A549 (cell line): ENCODE results near the gene PLD1. TPM values are rescaled to one million over a fixed set of nuclear protein-coding genes. Genes with fewer than 3 reads are reported as not detected.

Source experiments
- ATAC-seq, 2 experiments: fragments of 200-7000 bp in 1 of 2; fragments of >200 bp in 1 of 2; cut with Nextera tagmentation in 1 of 2; cut with Tn5 transposase in 1 of 2; 3 replicates each; pipeline versions ENCODE4 v1.8.0 to v1.9.1; 2018 to 2020; ENCODE audit warnings: mild to moderate bottlenecking in 1 of 2, moderate library complexity in 1 of 2
- CTCF ChIA-PET: fragments of 300-600 bp; sonication (Branson Sonifier 250); formaldehyde crosslinking; extraction: SDS; loops from one replicate; lab custom pipeline; 2021; ENCODE audit warnings: antibody characterized with exemption, inconsistent platforms; lab: Yijun Ruan, JAX
- POLR2A ChIA-PET: fragments of 350-600 bp; formaldehyde crosslinking; extraction: SDS; loops from one replicate; lab custom pipeline; 2021; ENCODE audit warnings: antibody characterized with exemption, inconsistent platforms; lab: Yijun Ruan, JAX
- DNase-seq, 2 experiments: peaks; one replicate each; pipeline versions ENCODE4 v3.0.0 to v3.0.0-alpha.2; 2011 to 2016; ENCODE audit warnings: low read depth in 1 of 2, low spot score in 1 of 2
- FAIRE-seq: peaks from 2 replicates; lab custom pipeline; 2011; peaks lifted over from hg19 to GRCh38; lab: Jason Lieb, UNC
- H3K27ac ChIP-seq, 2 experiments: fragments of >200 bp; sonication (Bioruptor Twin); formaldehyde crosslinking; 3 replicates each; pipeline ENCODE4 v1.5.1; 2016 to 2017
- H3K4me1 ChIP-seq: fragments of >200 bp; sonication (Bioruptor Twin); formaldehyde crosslinking; 3 replicates; pipeline ENCODE4 v1.6.1; 2016
- H3K4me2 ChIP-seq: fragments of >200 bp; sonication (Bioruptor Twin); formaldehyde crosslinking; 3 replicates; pipeline ENCODE4 v1.6.1; 2016
- H3K4me3 ChIP-seq: fragments of >200 bp; sonication (Bioruptor Twin); formaldehyde crosslinking; 3 replicates; pipeline ENCODE4 v1.5.1; 2016
- H3K9me3 ChIP-seq: fragments of >200 bp; sonication (Bioruptor Twin); formaldehyde crosslinking; 3 replicates; pipeline ENCODE4 v1.6.1; 2016
- CEBPB ChIP-seq, 2 experiments: fragments of >200 bp in 1 of 2; sonication (Bioruptor Twin) in 1 of 2; formaldehyde crosslinking in 1 of 2; IDR thresholded peaks; 2 replicates each; pipeline ENCODE4 v1.6.1; 2012 to 2016
- EHMT2 ChIP-seq: fragments of 200-600 bp; sonication (generic); IDR thresholded peaks from 2 replicates; pipeline ENCODE4 v1.6.1; 2016; ENCODE audit warnings: antibody characterized with exemption, low read depth, mild to moderate bottlenecking, moderate library complexity
- EP300 ChIP-seq, 2 experiments: fragments of >200 bp; sonication (Bioruptor Twin); formaldehyde crosslinking; IDR thresholded peaks; 2 replicates in 1 of 2; 3 replicates in 1 of 2; pipeline ENCODE4 v1.6.1; 2016 to 2017
- FOSL2 ChIP-seq, 2 experiments: fragments of 450-650 bp in 1 of 2; fragments of >200 bp in 1 of 2; sonication (Bioruptor Twin) in 1 of 2; formaldehyde crosslinking; IDR thresholded peaks; 2 replicates each; pipeline versions ENCODE4 v1.5.0 to v1.6.1; 2016 to 2020; ENCODE audit warnings: mild to moderate bottlenecking in 1 of 2, moderate library complexity in 1 of 2
- FOXS1 ChIP-seq: fragments of 250-450 bp; sonication (Bioruptor Pico); IDR thresholded peaks from 2 replicates; pipeline ENCODE4 v1.5.0; 2020; ENCODE audit warnings: mild to moderate bottlenecking, moderate library complexity
- GATA3 ChIP-seq: IDR thresholded peaks from 2 replicates; pipeline ENCODE4 v1.6.1; 2012; ENCODE audit warnings: borderline replicate concordance
- HDAC2 ChIP-seq: fragments of 200-600 bp; sonication (generic); IDR thresholded peaks from 2 replicates; pipeline ENCODE4 v1.6.1; 2016
- HOXA7 ChIP-seq: fragments of 250-450 bp; sonication (Bioruptor Pico); IDR thresholded peaks from 2 replicates; pipeline ENCODE4 v1.5.0; 2020; ENCODE audit warnings: mild to moderate bottlenecking, moderate library complexity
- HOXB13 ChIP-seq: fragments of 250-450 bp; sonication (Bioruptor Pico); IDR thresholded peaks from 2 replicates; pipeline ENCODE4 v1.5.0; 2020; ENCODE audit warnings: low read depth, mild to moderate bottlenecking, moderate library complexity
- JUN ChIP-seq, 2 experiments: fragments of >200 bp; sonication (Bioruptor Twin); formaldehyde crosslinking; IDR thresholded peaks; 2 replicates in 1 of 2; 3 replicates in 1 of 2; pipeline ENCODE4 v1.6.1; 2016 to 2017
- JUNB ChIP-seq: fragments of >200 bp; sonication (Bioruptor Twin); formaldehyde crosslinking; IDR thresholded peaks from 2 replicates; pipeline ENCODE4 v1.6.1; 2016
- KDM1A ChIP-seq: fragments of 200-600 bp; sonication (generic); IDR thresholded peaks from 2 replicates; pipeline ENCODE4 v1.6.1; 2016; ENCODE audit warnings: low read depth, mild to moderate bottlenecking
- KDM5A ChIP-seq: fragments of 200-600 bp; sonication (generic); IDR thresholded peaks from 2 replicates; pipeline ENCODE4 v1.6.1; 2016; ENCODE audit warnings: antibody characterized with exemption, mild to moderate bottlenecking
- MAFK ChIP-seq: fragments of 450-650 bp; IDR thresholded peaks from 2 replicates; pipeline ENCODE4 v1.6.1; 2014; ENCODE audit not compliant: partially characterized antibody
- POLR2A ChIP-seq: IDR thresholded peaks from 2 replicates; pipeline ENCODE4 v1.6.1; 2012; ENCODE audit warnings: mild to moderate bottlenecking, low read length
- POLR2AphosphoS2 ChIP-seq: conservative IDR thresholded peaks from 2 replicates; pipeline ENCODE4 v1.6.1; 2012; ENCODE audit warnings: low read length, improper control_type of control experiment, inconsistent platforms
- RCOR1 ChIP-seq: fragments of 150-350 bp; IDR thresholded peaks from 2 replicates; pipeline ENCODE4 v1.6.1; 2014; ENCODE audit warnings: antibody characterized with exemption, low read length, low read depth
- RFX5 ChIP-seq: fragments of 450-650 bp; IDR thresholded peaks from 2 replicates; pipeline ENCODE4 v1.7.1; 2014; ENCODE audit warnings: antibody characterized with exemption, mild to moderate bottlenecking, moderate library complexity
- SREBF2 ChIP-seq: fragments of 450-650 bp; IDR thresholded peaks from 2 replicates; pipeline ENCODE4 v1.6.1; 2014; ENCODE audit warnings: mild to moderate bottlenecking, moderate library complexity
- ZSCAN20 ChIP-seq: fragments of 250-450 bp; sonication (Bioruptor Pico); IDR thresholded peaks from 2 replicates; pipeline ENCODE4 v1.8.0; 2022; ENCODE audit warnings: mild to moderate bottlenecking, moderate library complexity
- WGBS: methylation state at CpG from one replicate; pipeline ENCODE4 v1.1.6; 2017; ENCODE audit errors: missing lambda C conversion rate; 5-methylcytosine and 5-hydroxymethylcytosine counted together
- polyA plus RNA-seq, 4 experiments: library from polyadenylated mRNA; depleted of rRNA in 3 of 4; stranded (reverse); fragments of >200 nt; fragmentation: RNase III in 1 of 4; extraction: RNeasy Plus Mini Kit Qiagen cat#74134 plus additional on column Dnase treatment in 1 of 4; gene quantifications; 2 replicates in 3 of 4; 3 replicates in 1 of 4; pipeline ENCODE4 v1.2.3, GENCODE V29; 2011 to 2017
- TF ChIP-seq, protein P1 (sequence below): IDR thresholded peaks from 2 replicates; pipeline ENCODE4 v1.6.1; 2012; ENCODE audit warnings: low read depth, borderline replicate concordance
- TF ChIP-seq, protein P2 (sequence below): fragments of >200 bp; sonication (Bioruptor Twin); formaldehyde crosslinking; IDR thresholded peaks from 3 replicates; pipeline ENCODE4 v1.5.1; 2016
- TF ChIP-seq, protein P3 (sequence below): fragments of 250-450 bp; sonication (Bioruptor Pico); IDR thresholded peaks from 2 replicates; pipeline ENCODE4 v1.5.0; 2021; ENCODE audit warnings: mild to moderate bottlenecking, moderate library complexity, borderline replicate concordance
- TF ChIP-seq, protein P4 (sequence below): IDR thresholded peaks from 2 replicates; pipeline ENCODE4 v1.6.1; 2012
- TF ChIP-seq, protein P5 (sequence below): fragments of >200 bp; sonication (Bioruptor Twin); formaldehyde crosslinking; IDR thresholded peaks from 2 replicates; pipeline ENCODE4 v1.6.1; 2016
- TF ChIP-seq, protein P6 (sequence below): fragments of >200 bp; sonication (Bioruptor Twin); formaldehyde crosslinking; IDR thresholded peaks from 3 replicates; pipeline ENCODE4 v1.6.1; 2016

Gene PLD1
- polyA plus RNA-seq, 2 of the 4 experiments (the other 2 are of a cell fraction): 6.6 to 27.2 TPM

DNA sequence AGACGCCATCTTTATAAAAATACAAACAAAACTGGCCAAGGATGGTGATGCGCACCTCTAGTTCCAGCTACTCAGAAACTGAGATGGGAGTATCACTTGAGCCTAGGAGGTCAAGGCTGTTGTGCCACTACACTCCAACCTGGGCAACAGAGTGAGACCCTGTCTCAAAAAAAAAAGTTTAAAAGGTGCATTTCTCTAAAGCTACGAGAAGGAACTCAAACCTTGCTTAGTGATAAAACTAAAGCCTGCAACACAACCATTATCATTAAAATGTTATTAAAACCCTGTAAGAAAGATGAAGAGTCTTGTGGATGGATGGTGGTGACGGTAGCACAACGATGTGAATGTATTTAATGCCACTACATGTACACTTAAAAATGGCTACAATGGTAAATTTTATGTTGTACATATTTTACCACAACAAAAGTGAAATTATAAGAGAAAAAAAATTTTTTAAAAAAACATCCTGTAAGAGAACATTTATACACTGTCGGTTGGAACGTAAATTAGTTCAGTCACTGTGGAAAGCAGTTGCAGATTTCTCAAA is 3.1 kb downstream of the PLD1 start:
- Histone ChIP-seq H3K4me2 (peak overlapping the region; percentile 82), H3K4me3 (peak overlapping the region; percentile 6; the same call in 1 of the 3 replicates), H3K27ac (peak overlapping the region; percentile 76 to 95)
- POLR2A ChIA-PET: no interaction called here
- no peak for FAIRE-seq
- 78% methylated on average over 7 of the region's 7 CpGs for WGBS
- TF ChIP-seq HDAC2: no peak
- no peak for TF ChIP-seq HOXA7 (CRISPR knock-in tag)
- TF ChIP-seq, protein P1, sequence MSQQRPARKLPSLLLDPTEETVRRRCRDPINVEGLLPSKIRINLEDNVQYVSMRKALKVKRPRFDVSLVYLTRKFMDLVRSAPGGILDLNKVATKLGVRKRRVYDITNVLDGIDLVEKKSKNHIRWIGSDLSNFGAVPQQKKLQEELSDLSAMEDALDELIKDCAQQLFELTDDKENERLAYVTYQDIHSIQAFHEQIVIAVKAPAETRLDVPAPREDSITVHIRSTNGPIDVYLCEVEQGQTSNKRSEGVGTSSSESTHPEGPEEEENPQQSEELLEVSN: no peak
- TF ChIP-seq ZSCAN20 (CRISPR knock-in tag): no peak
- TF ChIP-seq RCOR1: no peak
- TF ChIP-seq, protein P2, sequence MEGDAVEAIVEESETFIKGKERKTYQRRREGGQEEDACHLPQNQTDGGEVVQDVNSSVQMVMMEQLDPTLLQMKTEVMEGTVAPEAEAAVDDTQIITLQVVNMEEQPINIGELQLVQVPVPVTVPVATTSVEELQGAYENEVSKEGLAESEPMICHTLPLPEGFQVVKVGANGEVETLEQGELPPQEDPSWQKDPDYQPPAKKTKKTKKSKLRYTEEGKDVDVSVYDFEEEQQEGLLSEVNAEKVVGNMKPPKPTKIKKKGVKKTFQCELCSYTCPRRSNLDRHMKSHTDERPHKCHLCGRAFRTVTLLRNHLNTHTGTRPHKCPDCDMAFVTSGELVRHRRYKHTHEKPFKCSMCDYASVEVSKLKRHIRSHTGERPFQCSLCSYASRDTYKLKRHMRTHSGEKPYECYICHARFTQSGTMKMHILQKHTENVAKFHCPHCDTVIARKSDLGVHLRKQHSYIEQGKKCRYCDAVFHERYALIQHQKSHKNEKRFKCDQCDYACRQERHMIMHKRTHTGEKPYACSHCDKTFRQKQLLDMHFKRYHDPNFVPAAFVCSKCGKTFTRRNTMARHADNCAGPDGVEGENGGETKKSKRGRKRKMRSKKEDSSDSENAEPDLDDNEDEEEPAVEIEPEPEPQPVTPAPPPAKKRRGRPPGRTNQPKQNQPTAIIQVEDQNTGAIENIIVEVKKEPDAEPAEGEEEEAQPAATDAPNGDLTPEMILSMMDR: no peak
- TF ChIP-seq POLR2A: no peak
- TF ChIP-seq FOSL2 (IDR thresholded peaks at IDR 0.05): no peak
- no peak for TF ChIP-seq FOSL2 (CRISPR knock-in tag; IDR thresholded peaks at IDR 0.05)
- no peak for TF ChIP-seq EHMT2
- TF ChIP-seq KDM1A: no peak
- TF ChIP-seq, all 56 proteins: peak for 0
- ATAC-seq (no peak), DNase-seq (no peak)
- CTCF ChIA-PET: interaction anchor here (0.7 to 2.0 kb wide), 3 partner anchors 16 to 27 kb away, joined by 4 to 10 read pairs (median 4); no protein-coding TSS in a partner anchor
- no peaks in the 10 kb centered on the region for H3K9me3 ChIP-seq
- H3K4me1 ChIP-seq: peaks cover 63% of the 10 kb centered on the region

DNA sequence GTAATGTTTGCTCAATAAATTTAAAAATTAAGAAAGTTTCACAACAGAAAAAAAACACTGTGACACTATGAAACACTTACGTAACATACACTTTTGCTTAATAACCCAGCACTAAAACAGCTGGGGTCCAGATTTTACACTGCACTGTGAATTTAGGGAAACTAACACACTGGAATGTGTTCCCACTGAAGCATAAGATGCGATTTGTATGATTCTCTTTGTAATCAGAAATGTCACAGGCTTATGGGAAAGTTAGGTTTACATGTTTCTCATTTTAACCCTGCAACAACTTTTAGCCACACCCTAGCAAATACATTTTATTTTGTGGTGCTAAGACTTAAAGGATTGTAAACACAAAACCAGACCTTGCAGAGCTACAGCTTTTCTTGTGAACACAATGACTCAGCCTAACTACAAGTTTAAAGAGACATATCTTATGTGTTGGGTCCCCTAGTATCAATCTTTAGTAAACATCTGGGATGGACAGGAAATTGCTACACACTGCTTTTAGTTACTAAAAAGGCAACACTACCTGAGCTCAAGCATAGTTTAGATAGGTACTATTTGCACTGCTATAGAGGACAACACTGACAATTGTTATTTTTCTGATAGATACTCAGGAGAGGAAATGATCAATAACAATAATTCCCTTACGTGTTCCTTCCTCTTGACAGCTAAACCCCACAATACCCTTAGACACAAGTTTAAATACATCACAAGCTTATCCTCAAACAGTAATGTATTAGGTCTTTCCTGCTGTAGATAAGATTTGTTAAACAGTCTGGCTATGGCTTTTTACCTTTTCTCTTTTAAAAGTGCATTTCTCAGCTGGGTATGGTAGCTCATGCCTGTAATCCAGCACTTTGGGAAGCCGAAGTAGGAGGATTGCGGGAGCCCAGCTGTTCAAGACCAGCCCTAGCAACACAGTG is 3.8 kb downstream of the PLD1 start:
- FAIRE-seq: no peak
- ATAC-seq: peak in 1 of 2 experiments; percentile 32; a peak in 3 of 6 replicates
- peak overlapping the region; percentile 76 to 95 for H3K27ac ChIP-seq
- H3K4me2 ChIP-seq: peak overlapping the region; percentile 82
- peak overlapping the region; percentile 6; the same call in 1 of the 3 replicates for H3K4me3 ChIP-seq
- peak; percentile 36 to 90 for DNase-seq
- POLR2A ChIA-PET: no interaction called here
- no peaks in the 10 kb centered on the region for H3K9me3 ChIP-seq
- 9% methylated on average over 5 of the region's 5 CpGs for WGBS
- CTCF ChIA-PET: interaction anchor here (0.7 to 2.0 kb wide), 4 partner anchors 11 to 28 kb away, joined by 3 to 10 read pairs (median 4); no protein-coding TSS in a partner anchor
- TF ChIP-seq MAFK (peak; percentile 85), FOXS1 (peak; percentile 36; the same call in 1 of the 2 replicates), ZSCAN20 (CRISPR knock-in tag) (0 out of 2 replicates have a peak, but pooled peaks have one; percentile 7), HOXA7 (CRISPR knock-in tag) (no peak), CEBPB (IDR thresholded peaks at IDR 0.05) (peak; percentile 63 to 81), POLR2AphosphoS2 (no peak), KDM5A (no peak), JUN (IDR thresholded peaks at IDR 0.05) (peak in 1 of 2 experiments; percentile 41; a peak in 3 of 5 replicates), EP300 (IDR thresholded peaks at IDR 0.05) (peak; percentile 37 to 40; a peak in 2 of 5 replicates), RFX5 (no peak), HDAC2 (no peak), FOSL2 (IDR thresholded peaks at IDR 0.05) (no peak; the same call in 1 of the 2 replicates), FOSL2 (CRISPR knock-in tag; IDR thresholded peaks at IDR 0.05) (peak; percentile 78), JUNB (peak; percentile 48; the same call in 1 of the 2 replicates), GATA3 (peak; percentile 71), HOXB13 (CRISPR knock-in tag) (no peak), SREBF2 (no peak)
- TF ChIP-seq, protein P3, sequence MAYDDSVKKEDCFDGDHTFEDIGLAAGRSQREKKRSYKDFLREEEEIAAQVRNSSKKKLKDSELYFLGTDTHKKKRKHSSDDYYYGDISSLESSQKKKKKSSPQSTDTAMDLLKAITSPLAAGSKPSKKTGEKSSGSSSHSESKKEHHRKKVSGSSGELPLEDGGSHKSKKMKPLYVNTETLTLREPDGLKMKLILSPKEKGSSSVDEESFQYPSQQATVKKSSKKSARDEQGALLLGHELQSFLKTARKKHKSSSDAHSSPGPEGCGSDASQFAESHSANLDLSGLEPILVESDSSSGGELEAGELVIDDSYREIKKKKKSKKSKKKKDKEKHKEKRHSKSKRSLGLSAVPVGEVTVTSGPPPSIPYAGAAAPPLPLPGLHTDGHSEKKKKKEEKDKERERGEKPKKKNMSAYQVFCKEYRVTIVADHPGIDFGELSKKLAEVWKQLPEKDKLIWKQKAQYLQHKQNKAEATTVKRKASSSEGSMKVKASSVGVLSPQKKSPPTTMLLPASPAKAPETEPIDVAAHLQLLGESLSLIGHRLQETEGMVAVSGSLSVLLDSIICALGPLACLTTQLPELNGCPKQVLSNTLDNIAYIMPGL (CRISPR knock-in tag): no peak
- TF ChIP-seq, protein P4, sequence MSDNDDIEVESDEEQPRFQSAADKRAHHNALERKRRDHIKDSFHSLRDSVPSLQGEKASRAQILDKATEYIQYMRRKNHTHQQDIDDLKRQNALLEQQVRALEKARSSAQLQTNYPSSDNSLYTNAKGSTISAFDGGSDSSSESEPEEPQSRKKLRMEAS: peak; percentile 43; the same call in 1 of the 2 replicates
- TF ChIP-seq, protein P5, sequence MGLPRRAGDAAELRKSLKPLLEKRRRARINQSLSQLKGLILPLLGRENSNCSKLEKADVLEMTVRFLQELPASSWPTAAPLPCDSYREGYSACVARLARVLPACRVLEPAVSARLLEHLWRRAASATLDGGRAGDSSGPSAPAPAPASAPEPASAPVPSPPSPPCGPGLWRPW: 0 out of 2 replicates have a peak, but pooled peaks have one; percentile 30
- TF ChIP-seq, protein P6, sequence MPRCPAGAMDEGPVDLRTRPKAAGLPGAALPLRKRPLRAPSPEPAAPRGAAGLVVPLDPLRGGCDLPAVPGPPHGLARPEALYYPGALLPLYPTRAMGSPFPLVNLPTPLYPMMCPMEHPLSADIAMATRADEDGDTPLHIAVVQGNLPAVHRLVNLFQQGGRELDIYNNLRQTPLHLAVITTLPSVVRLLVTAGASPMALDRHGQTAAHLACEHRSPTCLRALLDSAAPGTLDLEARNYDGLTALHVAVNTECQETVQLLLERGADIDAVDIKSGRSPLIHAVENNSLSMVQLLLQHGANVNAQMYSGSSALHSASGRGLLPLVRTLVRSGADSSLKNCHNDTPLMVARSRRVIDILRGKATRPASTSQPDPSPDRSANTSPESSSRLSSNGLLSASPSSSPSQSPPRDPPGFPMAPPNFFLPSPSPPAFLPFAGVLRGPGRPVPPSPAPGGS: peak; percentile 62; the same call in 1 of the 3 replicates
- TF ChIP-seq, protein P1: no peak
- peaks cover 64% of the 10 kb centered on the region for H3K4me1 ChIP-seq
